Medulla oblongata (tissue), 1 donor: Measurements from ENCODE around the gene ARFGEF3.
A peak's percentile ranks its signal among the peaks of the same experiment; 100 is the strongest.

Experiments used
- DNase-seq: peaks from one replicate; pipeline ENCODE4 v3.0.0-alpha.2; 2015; ENCODE audit errors: extremely low spot score

The ARFGEF3 gene

GRCh38 chr6:138307352-138307751 lies 145.6 kb downstream of the ARFGEF3 start:
- no peak for DNase-seq

GRCh38 chr6:138307816-138308730 lies 146.3 kb downstream of the ARFGEF3 start:
- DNase-seq = peak; percentile 60

GRCh38 chr6:138308731-138309110 lies 147.0 kb downstream of the ARFGEF3 start:
- DNase-seq = no peak

DNA sequence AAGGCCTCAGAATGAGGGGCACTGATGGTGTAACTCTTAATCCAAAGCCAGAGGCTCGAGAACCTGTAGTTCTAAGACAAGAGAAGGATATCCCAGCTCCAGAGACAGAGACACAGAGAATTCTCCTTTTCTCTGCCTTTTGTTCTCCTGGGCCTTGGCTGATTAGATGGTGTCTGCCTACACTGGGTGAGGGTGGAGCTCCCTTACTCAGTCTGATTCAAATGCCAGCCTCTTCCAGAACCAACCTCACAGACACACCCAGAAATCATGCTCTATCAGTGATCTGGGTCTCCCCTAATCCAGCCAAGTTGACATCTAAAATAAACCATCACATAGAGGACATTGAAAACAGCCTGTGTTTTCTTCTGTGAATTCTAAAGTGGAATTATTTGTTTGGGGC lies 148.0 kb downstream of the ARFGEF3 start:
- no peak for DNase-seq

GRCh38 chr6:138310294-138310693 lies 148.6 kb downstream of the ARFGEF3 start:
- DNase-seq = no peak

DNA sequence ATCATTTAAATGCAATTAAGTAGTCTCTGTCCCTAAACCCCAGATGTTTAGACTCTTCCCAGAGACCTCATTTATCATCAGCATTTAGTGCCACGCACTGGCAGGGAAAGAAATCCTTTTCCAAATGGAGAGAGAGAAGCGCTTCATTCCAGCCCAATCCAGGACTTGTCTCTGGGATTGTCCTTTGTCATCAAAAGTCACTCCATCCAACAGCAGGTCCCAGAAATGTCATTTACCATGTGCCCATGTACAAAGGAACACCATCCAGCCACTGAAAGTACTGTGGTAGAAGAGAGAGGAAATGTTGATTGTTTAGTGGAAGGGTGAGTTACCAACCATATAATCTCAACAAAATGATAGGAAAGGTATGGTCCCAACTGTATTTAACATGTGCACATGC lies 149.1 kb downstream of the ARFGEF3 start:
- DNase-seq = no peak

- DNase-seq = no peak
Measured at GRCh38 chr6:138311268-138311667, 149.5 kb downstream of the ARFGEF3 start.

- no peak for DNase-seq
Measured at GRCh38 chr6:138318741-138319375, 157.1 kb downstream of the ARFGEF3 start.

DNA sequence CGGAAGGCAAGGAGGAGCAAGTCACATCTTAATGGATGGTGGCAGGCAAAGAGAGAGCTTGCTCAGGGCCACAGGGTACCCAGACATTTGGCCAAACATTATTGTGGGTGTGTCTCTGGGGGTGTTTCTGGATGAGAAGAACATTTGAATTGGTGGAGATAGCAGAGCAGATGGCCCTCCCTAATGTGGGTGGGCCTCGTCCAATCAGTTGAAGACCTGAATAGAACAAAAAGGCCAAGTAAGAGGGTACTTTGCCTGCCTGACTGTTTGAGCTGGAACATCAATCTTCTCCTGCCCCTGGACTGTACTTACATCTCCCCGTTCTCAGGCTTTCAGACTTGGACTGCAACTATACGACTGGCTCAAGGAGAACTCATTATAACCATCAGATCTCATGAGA lies 160.2 kb downstream of the ARFGEF3 start:
- no peak for DNase-seq

DNA sequence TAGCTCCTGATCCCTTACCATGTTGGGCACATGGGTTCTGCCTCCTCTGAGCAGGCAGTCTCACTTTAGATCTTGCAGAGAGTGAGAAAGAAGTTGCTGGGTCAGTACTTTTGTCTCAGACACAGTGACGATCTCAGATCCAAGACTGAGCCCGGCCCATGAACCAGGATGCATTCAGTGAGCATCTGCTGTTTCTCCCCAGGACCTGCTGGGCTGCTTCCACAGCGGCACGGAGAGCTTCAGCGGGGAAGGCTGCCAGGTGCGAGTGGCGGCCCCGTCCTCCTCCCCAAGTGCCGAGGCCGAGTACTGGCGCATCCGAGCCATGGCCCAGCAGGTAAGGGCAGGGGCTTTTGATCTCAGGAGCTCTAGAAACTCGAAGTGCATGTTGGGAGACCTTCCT lies 162.1 kb downstream of the ARFGEF3 start:
- DNase-seq = no peak

DNA sequence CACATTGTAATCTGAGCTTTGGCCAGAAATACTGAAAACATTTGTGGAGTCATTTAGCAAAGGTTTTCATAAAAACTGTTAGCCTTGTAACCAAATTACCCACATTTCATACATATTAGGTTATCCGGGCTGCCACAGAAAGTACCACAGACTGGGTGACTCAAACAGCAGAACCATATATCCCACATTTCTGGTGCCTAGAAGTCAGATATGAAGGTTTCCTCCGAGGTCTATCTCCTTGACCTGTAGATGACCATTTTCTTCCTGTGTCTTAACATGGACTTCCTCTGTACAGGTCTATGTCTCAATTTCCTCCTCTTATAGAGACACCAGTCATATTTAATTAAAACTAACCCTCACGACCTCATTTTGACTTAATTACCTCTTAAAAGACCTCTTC lies 166.5 kb downstream of the ARFGEF3 start:
- no peak for DNase-seq

DNA sequence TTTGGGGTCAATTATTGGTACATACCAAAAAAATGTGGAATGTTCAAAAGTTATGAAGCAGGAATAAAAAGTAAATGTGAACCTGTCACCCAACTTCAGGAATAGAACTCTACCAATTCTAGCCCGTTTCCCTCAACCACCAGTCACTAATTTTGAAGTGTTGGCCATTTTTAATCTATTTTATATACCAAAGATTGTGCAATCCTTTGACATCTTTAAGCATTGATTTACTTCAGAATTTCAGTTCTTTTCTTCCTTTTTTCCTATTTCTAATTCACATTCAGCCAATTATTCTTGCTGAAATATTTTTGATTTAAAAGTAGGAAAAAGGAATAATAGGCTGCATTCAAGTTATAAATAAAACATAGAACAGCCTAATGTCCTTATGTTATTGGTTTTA lies 169.0 kb downstream of the ARFGEF3 start:
- no peak for DNase-seq

DNA sequence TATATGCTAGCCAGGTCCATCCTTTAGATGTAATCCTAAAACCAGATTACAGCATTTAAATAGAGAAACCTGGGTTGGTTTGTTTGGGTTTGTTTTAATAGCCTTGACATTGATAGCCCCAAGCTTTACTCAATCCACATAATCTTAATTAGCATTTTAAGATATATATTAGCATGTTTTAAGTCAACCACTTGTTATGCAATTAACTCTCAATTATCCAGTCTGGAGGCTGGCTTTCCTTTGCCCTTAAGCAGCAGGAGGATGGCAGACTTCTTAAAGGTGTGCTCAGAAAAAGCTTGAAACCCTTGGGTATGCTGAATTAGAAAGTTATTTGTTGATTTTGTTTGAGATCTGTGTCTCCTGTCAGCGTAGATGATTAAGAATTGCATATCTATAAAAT lies 169.7 kb downstream of the ARFGEF3 start:
- DNase-seq = no peak

DNA sequence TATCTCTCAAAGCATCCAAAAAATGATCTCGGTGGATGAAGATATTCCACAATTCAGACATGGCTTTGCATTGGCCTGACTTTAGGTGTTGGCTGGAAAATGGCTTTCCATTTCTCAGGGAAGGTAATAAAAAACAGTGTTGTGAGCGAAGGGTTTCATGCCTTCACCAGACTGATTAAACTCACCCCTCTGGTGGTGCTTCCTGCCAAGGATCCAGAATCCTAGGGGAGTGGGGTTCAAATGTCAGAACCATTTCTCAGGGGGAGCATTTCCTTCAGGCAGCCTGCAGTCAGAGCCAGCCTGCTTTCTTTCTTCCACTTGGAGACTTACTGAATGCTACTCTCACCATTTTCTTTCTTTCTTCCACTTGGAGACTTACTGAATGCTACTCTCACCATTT lies 170.2 kb downstream of the ARFGEF3 start:
- no peak for DNase-seq

DNA sequence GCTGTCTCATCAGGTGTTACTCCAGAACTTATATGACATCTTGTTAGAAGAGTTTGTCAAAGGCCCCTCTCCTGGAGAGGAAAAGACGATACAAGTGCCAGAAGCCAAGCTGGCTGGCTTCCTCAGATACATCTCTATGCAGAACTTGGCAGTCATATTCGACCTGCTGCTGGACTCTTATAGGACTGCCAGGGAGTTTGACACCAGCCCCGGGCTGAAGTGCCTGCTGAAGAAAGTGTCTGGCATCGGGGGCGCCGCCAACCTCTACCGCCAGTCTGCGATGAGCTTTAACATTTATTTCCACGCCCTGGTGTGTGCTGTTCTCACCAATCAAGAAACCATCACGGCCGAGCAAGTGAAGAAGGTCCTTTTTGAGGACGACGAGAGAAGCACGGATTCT lies 172.3 kb downstream of the ARFGEF3 start:
- no peak for DNase-seq

DNA sequence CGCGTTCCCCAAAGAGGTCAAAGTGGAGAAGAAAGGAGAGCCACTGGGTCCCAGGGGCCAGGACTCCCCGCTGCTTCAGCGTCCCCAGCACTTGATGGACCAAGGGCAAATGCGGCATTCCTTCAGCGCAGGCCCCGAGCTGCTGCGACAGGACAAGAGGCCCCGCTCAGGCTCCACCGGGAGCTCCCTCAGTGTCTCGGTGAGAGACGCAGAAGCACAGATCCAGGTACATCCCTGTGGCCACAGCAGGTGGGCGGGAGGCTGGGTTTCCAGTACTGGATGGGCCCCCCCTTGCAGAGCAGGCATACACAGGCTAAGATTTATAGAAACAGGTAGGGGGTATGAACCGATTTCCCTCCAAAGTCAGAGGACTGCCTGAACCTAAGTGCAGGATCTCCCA lies 173.2 kb downstream of the ARFGEF3 start:
- DNase-seq = no peak

DNA sequence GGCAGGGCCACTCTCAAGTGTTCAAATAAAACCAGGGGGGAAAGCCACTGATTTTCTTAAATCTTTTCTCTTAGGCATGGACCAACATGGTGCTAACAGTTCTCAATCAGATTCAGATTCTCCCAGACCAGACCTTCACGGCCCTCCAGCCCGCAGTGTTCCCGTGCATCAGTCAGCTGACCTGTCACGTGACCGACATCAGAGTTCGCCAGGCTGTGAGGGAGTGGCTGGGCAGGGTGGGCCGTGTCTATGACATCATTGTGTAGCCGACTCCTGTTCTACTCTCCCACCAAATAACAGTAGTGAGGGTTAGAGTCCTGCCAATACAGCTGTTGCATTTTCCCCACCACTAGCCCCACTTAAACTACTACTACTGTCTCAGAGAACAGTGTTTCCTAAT lies 174.5 kb downstream of the ARFGEF3 start:
- DNase-seq = no peak

DNA sequence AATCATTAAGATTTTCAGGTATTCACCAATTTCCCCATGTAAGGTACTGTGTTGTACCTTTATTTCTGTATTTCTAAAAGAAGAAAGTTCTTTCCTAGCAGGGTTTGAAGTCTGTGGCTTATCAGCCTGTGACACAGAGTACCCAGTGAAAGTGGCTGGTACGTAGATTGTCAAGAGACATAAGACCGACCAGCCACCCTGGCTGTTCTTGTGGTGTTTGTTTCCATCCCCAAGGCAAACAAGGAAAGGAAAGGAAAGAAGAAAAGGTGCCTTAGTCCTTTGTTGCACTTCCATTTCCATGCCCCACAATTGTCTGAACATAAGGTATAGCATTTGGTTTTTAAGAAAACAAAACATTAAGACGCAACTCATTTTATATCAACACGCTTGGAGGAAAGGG lies 175.3 kb downstream of the ARFGEF3 start:
- DNase-seq = no peak

GRCh38 chr6:138339024-138339423 lies 177.3 kb downstream of the ARFGEF3 start:
- DNase-seq = no peak

- no peak for DNase-seq
Measured at GRCh38 chr6:138341176-138341575, 179.4 kb downstream of the ARFGEF3 start.

DNA sequence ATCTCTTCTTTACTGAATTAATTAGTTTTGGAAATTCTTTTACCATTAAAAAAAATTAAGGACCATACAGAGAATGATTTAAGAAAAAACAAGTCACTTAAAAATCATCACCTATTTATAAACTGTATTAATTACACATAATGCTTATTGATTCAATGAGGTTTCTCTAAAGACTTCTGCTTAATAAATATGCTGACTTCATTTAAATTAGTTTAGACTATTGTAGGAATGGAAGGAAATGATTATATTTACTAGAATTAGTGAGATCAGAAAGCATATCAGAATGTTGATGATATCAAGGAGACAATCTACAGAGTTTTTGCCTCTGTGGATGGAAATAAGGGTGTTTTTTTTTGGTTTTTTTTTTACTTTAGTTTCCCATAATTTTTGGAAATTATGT lies 181.4 kb downstream of the ARFGEF3 start:
- no peak for DNase-seq

DNA sequence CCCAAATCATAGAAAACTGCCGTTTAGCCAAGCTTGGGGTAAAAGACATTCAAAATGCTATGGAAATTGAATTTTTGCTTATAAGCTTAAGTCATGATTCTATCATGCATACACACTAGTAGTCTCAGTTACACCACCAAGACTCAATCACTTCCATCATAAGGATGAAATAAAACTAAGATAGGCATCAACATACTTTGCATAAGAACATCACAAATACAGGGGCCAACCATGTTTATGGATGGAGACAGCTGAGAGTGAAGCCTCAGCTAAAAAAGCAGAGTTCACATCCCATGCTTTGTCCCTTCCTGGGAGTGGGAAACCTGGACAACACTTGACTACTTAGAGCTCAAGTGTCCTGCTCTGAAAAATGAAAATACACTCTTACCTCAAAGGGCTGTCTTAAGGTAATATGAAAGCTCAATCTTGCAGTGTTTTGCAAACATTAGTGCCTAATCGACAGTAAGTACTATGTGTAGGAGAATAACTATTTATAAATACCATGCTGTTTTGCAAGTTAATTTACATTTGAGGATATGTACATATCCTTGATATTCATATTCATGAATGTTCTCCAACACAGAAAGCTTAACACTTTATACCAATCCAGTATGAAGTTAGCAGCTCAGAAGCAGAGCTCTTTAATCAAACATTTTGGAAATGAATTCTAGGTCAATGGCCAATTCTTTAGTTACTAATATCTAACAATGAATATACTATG lies 184.0 kb downstream of the ARFGEF3 start:
- no peak for DNase-seq
